Natural killer cell (primary cell): ENCODE results near the gene TMPRSS6. TPM values are rescaled to one million over a fixed set of nuclear protein-coding genes. Genes with fewer than 3 reads are reported as not detected.

ENCODE experiments used
- ATAC-seq, 3 donors: fragments of 150-1000 bp in 2 of 3; fragments of 200-7000 bp in 1 of 3; cut with Tn5 transposase; 1 replicate in 1 of 3; 2 replicates in 2 of 3; pipeline ENCODE4 v1.10.0; 2021; ENCODE audit warnings: mild to moderate bottlenecking in 2 of 3, moderate library complexity in 2 of 3
- DNase-seq, 2 donors: peaks; one replicate each; pipeline versions ENCODE4 v3.0.0 to v3.0.0-alpha.2; 2013 to 2021; ENCODE audit warnings: mixed read lengths in 1 of 2
- H3K27ac ChIP-seq: one replicate; pipeline ENCODE4 v1.5.1; 2013; ENCODE audit warnings: mild to moderate bottlenecking, low read length
- H3K27me3 ChIP-seq: one replicate; pipeline ENCODE4 v1.6.1; 2013; ENCODE audit warnings: low read length; ENCODE audit not compliant: control insufficient read depth, insufficient read depth
- H3K36me3 ChIP-seq: one replicate; pipeline ENCODE4 v1.6.1; 2013; ENCODE audit warnings: low read length; ENCODE audit not compliant: control insufficient read depth, insufficient read depth
- H3K4me1 ChIP-seq: one replicate; pipeline ENCODE4 v1.6.1; 2013; ENCODE audit warnings: low read length; ENCODE audit not compliant: control insufficient read depth, insufficient read depth
- H3K4me3 ChIP-seq: one replicate; pipeline ENCODE4 v1.5.1; 2013; ENCODE audit warnings: low read length
- H3K9me3 ChIP-seq: one replicate; pipeline ENCODE4 v1.6.1; 2013; ENCODE audit warnings: low read length; ENCODE audit not compliant: control insufficient read depth, insufficient read depth
- H3K27ac Mint-ChIP-seq, 2 donors: one replicate each; pipeline ENCODE4 v1.8.0; 2022; ENCODE audit warnings: mild to moderate bottlenecking in 2 of 2, mixed read lengths in 2 of 2, moderate library complexity in 1 of 2
- H3K27me3 Mint-ChIP-seq, 2 donors: one replicate each; pipeline ENCODE4 v1.8.0; 2022; ENCODE audit warnings: low read depth in 2 of 2, mixed read lengths in 2 of 2
- H3K36me3 Mint-ChIP-seq: one replicate; pipeline ENCODE4 v1.8.0; 2022; ENCODE audit warnings: mixed read lengths
- H3K4me1 Mint-ChIP-seq, 2 donors: one replicate each; pipeline ENCODE4 v1.8.0; 2022; ENCODE audit warnings: mixed read lengths in 2 of 2
- H3K4me3 Mint-ChIP-seq: one replicate; pipeline ENCODE4 v1.8.0; 2022; ENCODE audit warnings: mild to moderate bottlenecking, moderate library complexity, mixed read lengths
- H3K9me3 Mint-ChIP-seq, 2 donors: one replicate each; pipeline ENCODE4 v1.8.0; 2022; ENCODE audit warnings: mixed read lengths in 2 of 2
- CTCF ChIP-seq: fragments of 200-600 bp; IDR thresholded peaks from one replicate; pipeline ENCODE4 v1.8.0; 2022; ENCODE audit warnings: antibody characterized with exemption
- WGBS: methylation state at CpG from one replicate; pipeline ENCODE4 v1.1.7; 2013; ENCODE audit warnings: missing lambda C conversion rate; ENCODE audit not compliant: insufficient coverage; 5-methylcytosine and 5-hydroxymethylcytosine counted together
- intact Hi-C: fragments of 100-400 bp; cut with micrococcal nuclease; formaldehyde crosslinking; loops from one replicate; pipeline ENCODE4 v1.14.2; 2022
- total RNA-seq, 4 donors: library from RNA; stranded (reverse); fragments of 120-200 nt in 1 of 4; gene quantifications; one replicate each; pipeline versions ENCODE4 v1.2.3 to v1.2.4, GENCODE V29; 2013 to 2022

TMPRSS6 gene
- total RNA-seq, 3 donors from 2014 or later (not counting 1 experiment from before 2014, with no cell fraction given): 1.1 to 4.7 (median 3.4) TPM

- intact Hi-C loops: no loop called here
- H3K27ac ChIP-seq: no peak overlapping the region
- WGBS: 88% methylated on average over 18 of the region's 18 CpGs
- no peaks in the 10 kb centered on the region for H3K9me3 Mint-ChIP-seq
- H3K27me3 ChIP-seq: no peaks in the 10 kb centered on the region
- peaks cover 0 to 7% of the 10 kb centered on the region in 2 donors for H3K27me3 Mint-ChIP-seq
- no peak overlapping the region for H3K4me3 ChIP-seq
- H3K4me1 Mint-ChIP-seq: no peaks in the 10 kb centered on the region
- no peak overlapping the region for H3K27ac Mint-ChIP-seq
- no peak for DNase-seq
- TF ChIP-seq CTCF: no peak
- no peak for ATAC-seq
- no peaks in the 10 kb centered on the region for H3K9me3 ChIP-seq
- H3K4me3 Mint-ChIP-seq: no peak overlapping the region
- no peaks in the 10 kb centered on the region for H3K36me3 Mint-ChIP-seq
- peaks cover 12% of the 10 kb centered on the region for H3K36me3 ChIP-seq
- H3K4me1 ChIP-seq: no peaks in the 10 kb centered on the region
Measured at GRCh38 chr22:37032535-37033460, 76.7 kb downstream of the TMPRSS6 start.

DNA sequence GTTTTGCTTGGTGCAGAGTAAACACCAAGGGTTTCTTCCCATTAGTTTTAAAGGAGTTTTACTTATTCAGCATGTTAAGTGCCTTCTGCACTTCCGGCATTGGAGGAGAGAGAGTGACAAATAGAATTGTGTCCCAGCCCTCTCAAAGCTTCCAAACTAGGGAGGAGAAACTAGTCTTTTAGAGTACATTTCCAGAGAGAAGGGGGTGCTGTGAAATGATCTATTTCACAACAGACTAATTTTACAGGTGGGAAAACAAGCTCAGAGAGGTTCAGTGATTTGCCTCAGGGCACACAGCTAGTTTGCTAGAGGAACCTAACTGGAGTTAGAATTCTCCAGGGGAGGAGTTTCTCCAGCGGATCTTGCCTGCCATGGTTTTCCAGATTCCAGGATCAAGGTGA lies 77.4 kb downstream of the TMPRSS6 start:
- DNase-seq: no peak
- no peaks in the 10 kb centered on the region for H3K36me3 Mint-ChIP-seq
- Histone ChIP-seq H3K27me3 (no peaks in the 10 kb centered on the region), H3K4me3 (no peak overlapping the region), H3K9me3 (no peaks in the 10 kb centered on the region), H3K27ac (no peak overlapping the region), H3K4me1 (no peaks in the 10 kb centered on the region), H3K36me3 (peaks cover 14% of the 10 kb centered on the region)
- WGBS: 91% methylated on average over 2 of the region's 2 CpGs
- H3K9me3 Mint-ChIP-seq: no peaks in the 10 kb centered on the region
- intact Hi-C loops: no loop called here
- no peak overlapping the region for H3K4me3 Mint-ChIP-seq
- no peak overlapping the region for H3K27ac Mint-ChIP-seq
- no peaks in the 10 kb centered on the region for H3K4me1 Mint-ChIP-seq
- ATAC-seq: no peak
- peaks cover 0 to 3% of the 10 kb centered on the region in 2 donors for H3K27me3 Mint-ChIP-seq
- no peak for TF ChIP-seq CTCF

GRCh38 chr22:37030560-37031281 lies 78.8 kb downstream of the TMPRSS6 start:
- TF ChIP-seq CTCF: no peak
- no peaks in the 10 kb centered on the region for H3K36me3 Mint-ChIP-seq
- H3K36me3 ChIP-seq: peaks cover 14% of the 10 kb centered on the region
- H3K27me3 ChIP-seq: no peaks in the 10 kb centered on the region
- ATAC-seq (no peak), DNase-seq (no peak)
- H3K9me3 ChIP-seq: no peaks in the 10 kb centered on the region
- no peaks in the 10 kb centered on the region for H3K27me3 Mint-ChIP-seq
- intact Hi-C loops: no loop called here
- 86% methylated on average over 14 of the region's 14 CpGs for WGBS
- H3K4me1 Mint-ChIP-seq: no peaks in the 10 kb centered on the region
- H3K4me1 ChIP-seq: no peaks in the 10 kb centered on the region
- no peaks in the 10 kb centered on the region for H3K9me3 Mint-ChIP-seq
- no peak overlapping the region for H3K4me3 Mint-ChIP-seq
- no peak overlapping the region for H3K4me3 ChIP-seq
- H3K27ac ChIP-seq: no peak overlapping the region
- H3K27ac Mint-ChIP-seq: no peak overlapping the region
